Uterus (tissue), 2 donors: ENCODE results near the gene OMA1.
"Not testable (repeated sequence)": the region's sequence is repeated elsewhere in the genome, so short reads cannot be mapped to it uniquely, and the experiment has no call there.

Source experiments
- POLR2A ChIP-seq, 2 donors: fragments of 450-650 bp; IDR thresholded peaks; one replicate each; pipeline ENCODE4 v1.6.1; 2016; ENCODE audit warnings: antibody characterized with exemption in 2 of 2, mild to moderate bottlenecking in 1 of 2, moderate library complexity in 1 of 2
- TF ChIP-seq, protein P1 (sequence below), 4 experiments: fragments of 200-600 bp in 2 of 4; fragments of 450-650 bp in 2 of 4; sonication (generic) in 2 of 4; IDR thresholded peaks; one replicate each; pipeline ENCODE4 v1.5.1; 2016 to 2019; ENCODE audit warnings: antibody characterized with exemption in 4 of 4, mild to moderate bottlenecking in 2 of 4, moderate library complexity in 1 of 4

DNA sequence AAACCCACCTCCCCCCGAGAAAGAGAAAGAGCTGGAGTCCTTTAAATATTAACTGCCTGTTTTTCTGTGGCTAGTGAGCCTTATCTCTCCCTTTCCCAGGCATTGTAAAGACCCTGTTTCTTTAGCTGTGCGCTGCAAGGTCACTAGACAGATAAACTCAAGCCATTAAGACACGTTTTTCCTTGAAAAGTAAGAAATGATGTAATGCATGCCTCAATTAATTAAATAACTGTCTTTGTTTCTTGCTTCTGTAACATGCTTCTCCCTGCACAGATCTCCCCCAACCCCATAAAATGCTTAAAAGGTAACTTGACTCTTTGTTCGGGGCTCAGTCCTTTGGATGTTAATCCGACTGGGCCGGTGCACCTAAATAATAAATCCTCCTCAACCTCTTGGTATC is 2.8 kb upstream of the OMA1 start:
- TF ChIP-seq POLR2A (IDR thresholded peaks at IDR 0.05): not testable (repeated sequence)
- TF ChIP-seq, protein P1, sequence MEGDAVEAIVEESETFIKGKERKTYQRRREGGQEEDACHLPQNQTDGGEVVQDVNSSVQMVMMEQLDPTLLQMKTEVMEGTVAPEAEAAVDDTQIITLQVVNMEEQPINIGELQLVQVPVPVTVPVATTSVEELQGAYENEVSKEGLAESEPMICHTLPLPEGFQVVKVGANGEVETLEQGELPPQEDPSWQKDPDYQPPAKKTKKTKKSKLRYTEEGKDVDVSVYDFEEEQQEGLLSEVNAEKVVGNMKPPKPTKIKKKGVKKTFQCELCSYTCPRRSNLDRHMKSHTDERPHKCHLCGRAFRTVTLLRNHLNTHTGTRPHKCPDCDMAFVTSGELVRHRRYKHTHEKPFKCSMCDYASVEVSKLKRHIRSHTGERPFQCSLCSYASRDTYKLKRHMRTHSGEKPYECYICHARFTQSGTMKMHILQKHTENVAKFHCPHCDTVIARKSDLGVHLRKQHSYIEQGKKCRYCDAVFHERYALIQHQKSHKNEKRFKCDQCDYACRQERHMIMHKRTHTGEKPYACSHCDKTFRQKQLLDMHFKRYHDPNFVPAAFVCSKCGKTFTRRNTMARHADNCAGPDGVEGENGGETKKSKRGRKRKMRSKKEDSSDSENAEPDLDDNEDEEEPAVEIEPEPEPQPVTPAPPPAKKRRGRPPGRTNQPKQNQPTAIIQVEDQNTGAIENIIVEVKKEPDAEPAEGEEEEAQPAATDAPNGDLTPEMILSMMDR (IDR thresholded peaks at IDR 0.05): not testable (repeated sequence)
